NCI-H524 (cell line): ENCODE measurements around the gene CFB.
"Not testable (repeated sequence)": the region's sequence is repeated elsewhere in the genome, so short reads cannot be mapped to it uniquely, and the experiment has no call there.

ENCODE experiments used
- DNase-seq, 2 experiments: peaks; one replicate each; lab custom pipeline; 2025; lab: John Stamatoyannopoulos, UW

The CFB gene

GRCh38 chr6:31945507-31946369, at the start of gene CFB:
CFB (plus strand) TSS chr6:31946095; CDS start chr6:31946222, 127 bp downstream.
- no peak for DNase-seq

- DNase-seq: no peak
Measured at GRCh38 chr6:31896493-31896855, 49.4 kb upstream of the CFB start.

DNA sequence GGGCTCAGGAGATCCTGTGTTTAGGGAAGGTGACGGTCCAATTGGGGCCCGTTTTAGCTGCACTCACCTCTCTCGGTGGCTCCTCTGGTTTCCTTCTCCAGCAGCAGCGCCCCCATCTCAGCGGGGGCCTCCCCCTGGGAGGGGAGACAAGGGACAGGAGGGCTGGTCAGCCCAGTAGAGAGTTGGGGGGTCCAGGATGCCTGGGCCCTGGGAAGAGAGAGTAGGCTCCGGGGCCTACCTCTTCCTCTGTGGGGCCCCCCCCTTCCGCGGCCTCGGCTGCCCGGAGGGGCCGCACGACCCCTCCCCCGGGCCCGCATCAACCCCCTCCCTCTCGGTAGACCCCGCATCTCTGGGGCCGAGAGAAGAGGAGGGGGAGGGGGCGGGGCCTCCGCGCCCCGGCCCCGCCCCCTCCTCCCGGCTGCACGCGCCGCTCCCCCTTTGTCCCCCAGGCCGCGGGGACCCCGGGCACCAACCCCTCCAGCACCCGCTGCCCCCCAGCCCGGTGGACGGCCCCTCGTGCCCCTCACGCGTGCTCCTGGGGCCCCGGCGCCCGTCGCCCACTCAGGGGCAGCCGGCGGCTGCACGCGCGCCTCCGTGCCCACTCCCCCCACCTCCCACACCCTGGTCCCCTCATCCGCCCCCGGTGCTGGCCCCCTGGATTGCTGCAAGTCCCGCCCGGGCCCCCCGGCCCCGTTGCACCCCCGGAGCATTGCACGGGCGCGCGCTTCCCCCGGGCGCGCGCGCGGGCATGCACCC, 48.9 kb upstream of the CFB start:
- peak in 1 of 2 experiments; percentile 47 for DNase-seq

DNA sequence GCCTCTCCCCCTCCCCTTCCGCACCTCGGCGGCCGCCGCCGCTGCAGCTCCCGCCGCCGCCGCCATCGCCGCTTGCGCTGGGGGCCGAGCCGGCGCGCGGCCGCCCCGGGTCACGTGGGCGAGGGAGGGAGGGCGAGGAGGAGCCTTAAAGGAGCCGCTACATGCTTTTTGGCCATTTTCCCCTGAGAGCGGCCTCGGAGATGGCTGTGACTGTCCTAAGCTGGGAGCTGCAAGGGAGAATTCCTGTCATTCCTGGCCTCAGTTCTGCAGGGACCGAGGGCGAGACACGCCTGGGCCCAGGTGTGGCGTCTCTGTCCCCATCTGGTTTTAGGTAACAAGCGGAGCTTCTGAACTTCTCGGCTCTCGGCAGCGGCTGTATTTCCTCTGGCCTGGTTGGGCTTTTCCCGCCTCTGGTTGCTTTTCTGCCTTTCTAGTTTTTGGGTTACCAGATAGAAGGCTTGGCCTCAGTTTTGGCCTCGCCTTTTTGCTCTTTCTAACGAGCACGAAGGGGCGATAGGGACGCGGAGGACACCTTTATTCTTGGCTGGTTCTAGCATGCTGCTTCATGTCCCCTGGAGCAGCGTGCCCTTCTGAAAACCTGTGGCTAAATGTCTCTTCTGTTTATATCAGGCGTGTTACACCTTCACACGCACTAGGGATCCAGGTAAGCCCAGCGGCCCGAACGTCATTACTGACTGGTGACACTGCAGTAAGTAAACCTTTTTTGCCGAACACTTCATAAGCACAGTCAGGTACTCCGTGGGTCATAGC, 48.1 kb upstream of the CFB start, which contains the start of gene EHMT2:
Gene EHMT2, minus strand, starts transcription at position 87 of the 771 bp plus-strand sequence. Its CDS starts 21 bp downstream, at position 66.
- peak; percentile 41 to 77 for DNase-seq

- peak in 1 of 2 experiments; percentile 57 for DNase-seq
Measured at GRCh38 chr6:31898383-31899011, 47.4 kb upstream of the CFB start.

DNA sequence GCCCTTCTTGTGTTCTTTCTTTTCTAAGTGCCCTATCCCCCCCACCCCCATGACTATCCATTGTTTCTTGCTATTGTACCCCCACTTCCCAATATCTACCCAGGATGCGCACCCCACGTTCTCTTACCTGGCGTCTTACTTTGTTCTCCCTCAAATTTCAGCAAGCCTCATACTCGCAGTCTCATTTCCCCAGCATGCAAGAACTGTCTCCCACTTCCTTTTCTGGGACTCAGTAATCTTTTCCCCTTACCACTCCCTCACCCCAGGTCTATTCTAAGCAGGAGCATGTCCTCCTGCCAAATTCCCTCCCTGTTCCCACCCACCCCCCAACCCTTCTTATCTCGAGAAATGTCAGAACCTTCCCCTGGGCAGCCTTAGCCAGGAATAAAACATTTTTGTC, 46.7 kb upstream of the CFB start:
- no peak for DNase-seq

DNA sequence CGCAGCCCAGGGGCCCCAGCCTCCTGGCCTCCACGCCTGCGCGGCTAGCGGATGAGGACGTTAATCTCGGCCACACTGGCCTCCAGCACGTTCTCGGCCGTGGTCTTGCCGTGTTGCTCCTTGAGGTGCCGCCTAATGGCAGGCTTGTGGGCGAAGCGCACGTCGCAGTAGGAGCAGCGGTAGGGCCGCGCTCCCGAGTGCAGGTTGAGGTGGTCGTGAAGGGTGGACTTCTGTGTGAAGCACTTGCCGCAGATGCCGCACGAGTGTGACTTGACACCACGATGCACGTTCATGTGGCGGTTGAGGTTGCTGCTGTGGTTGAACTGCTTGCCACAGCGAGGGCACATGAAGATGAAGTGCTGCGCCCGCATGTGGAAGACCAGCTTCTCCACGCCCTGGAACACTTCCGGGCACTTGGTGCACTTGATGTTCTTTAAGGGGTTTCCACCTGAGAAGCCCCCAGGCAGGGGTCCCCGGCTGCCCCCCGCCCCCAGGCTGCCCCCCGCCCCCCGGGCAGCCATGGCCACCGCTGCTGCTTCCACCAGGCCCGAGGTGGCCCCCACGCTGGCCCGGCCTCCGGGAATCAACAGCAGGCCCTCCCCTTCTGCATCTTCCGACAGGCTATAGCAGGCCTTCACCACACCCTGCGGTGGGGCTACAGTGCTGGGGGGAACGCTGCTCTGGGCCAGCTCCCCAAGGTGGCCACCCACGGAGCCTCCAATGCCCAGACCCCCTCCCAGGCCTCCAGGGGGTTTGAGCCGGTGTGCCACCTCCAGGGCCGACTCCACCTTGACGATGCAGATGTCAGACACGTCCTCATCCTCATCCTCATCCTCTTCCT, 45.8 kb upstream of the CFB start:
- DNase-seq: no peak

GRCh38 chr6:31900917-31901414, 44.9 kb upstream of the CFB start:
- no peak for DNase-seq

- peak in 1 of 2 experiments; percentile 56 for DNase-seq
Measured at GRCh38 chr6:31901415-31901952, 44.4 kb upstream of the CFB start.

- DNase-seq: peak; percentile 93 to 97
Measured at GRCh38 chr6:31901953-31902643, 43.8 kb upstream of the CFB start, which contains the start of gene ZBTB12. ZBTB12 (minus strand) TSS chr6:31902086; CDS start chr6:31901305, 781 bp downstream.

- DNase-seq: no peak
Measured at GRCh38 chr6:31903957-31904356, 41.9 kb upstream of the CFB start.

GRCh38 chr6:31905041-31905440, 40.9 kb upstream of the CFB start:
- DNase-seq: no peak

DNA sequence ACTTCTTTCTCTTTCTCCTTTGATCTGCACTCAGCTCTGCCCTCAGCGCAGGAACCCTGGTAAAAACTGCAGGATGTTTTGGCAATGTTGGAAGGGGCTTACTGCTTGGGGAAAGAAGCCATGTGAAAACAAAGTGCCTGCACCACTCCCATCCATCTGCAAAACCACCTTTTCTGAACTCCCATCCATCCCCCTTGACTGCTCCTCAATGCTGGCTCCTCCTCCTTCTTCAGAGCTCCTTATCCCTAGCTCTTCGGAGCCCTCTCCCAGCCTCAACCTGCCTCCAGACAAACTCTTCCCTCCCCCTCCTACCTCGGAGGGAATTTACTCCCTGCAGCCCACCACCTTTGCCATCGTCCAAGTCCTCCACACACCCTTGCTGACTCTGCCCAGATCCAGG, 39.8 kb upstream of the CFB start:
- DNase-seq: no peak

DNA sequence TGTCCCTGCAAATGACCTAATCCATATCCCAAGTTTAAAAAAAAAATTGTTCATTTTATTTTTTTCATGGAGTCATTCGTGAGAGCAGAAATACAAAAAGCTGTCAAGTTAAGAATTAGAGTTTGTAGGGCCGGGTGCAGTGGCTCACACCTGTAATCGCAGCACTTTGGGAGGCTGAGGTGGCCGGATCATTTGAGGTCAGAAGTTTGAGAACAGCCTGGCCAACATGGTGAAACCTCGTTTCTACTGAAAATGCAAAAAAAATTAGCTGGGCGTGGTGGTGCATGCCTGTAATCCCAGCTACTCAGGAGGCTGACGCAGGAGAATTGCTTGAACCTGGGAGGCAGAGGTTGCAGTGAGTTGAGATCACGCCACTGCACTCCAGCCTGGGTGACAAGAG, 39.2 kb upstream of the CFB start:
- DNase-seq: not testable (repeated sequence)

- no peak for DNase-seq
Measured at GRCh38 chr6:31907158-31907813, 38.6 kb upstream of the CFB start.

GRCh38 chr6:31908255-31908654, 37.6 kb upstream of the CFB start:
- DNase-seq: not testable (repeated sequence)

DNA sequence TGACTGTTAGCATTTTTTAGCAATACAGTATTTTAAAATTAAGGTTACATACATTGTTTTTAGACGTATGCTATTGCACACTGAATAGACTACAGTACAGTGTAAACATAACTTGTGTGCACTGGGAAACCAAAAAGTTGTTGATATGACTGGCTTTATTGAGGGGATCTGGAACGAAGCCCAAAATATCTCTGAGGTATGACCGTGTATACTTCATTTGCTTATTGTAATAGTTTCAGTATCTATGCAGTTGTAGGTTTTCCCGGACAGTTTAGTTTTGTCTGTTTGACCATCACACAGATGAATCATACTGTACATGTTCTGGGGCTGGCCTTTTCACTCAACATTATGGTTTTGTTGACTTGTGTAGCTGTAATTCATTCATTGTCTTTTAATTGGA, 37.1 kb upstream of the CFB start:
- no peak for DNase-seq

DNA sequence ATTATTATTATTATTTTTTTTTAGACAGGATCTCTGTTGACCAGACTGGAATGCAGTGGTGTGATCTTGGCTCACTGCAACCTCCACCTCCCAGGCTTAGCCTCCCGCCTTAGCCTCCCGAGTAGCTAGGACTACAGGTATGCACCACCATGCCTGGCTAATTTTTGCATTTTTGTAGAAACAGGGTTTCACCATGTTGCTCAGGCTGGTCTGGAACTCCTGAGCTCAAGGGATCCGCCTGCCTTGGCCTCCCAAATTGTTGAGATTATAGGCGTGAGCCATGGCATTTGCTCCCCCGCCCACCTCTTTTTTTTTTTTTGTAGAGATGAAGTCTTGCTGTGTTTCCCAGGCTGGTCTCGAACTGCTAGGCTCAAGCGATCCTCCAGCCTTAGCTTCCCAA, 36.6 kb upstream of the CFB start:
- DNase-seq: not testable (repeated sequence)
